Aorta (tissue), 5 donors: ENCODE results near the gene ZFP2. TPM values are rescaled to one million over a fixed set of nuclear protein-coding genes. Genes with fewer than 3 reads are reported as not detected.
"Not testable (repeated sequence)": the region's sequence is repeated elsewhere in the genome, so short reads cannot be mapped to it uniquely, and the experiment has no call there.

Experiments
- ATAC-seq: fragments of 200-7000 bp; cut with Tn5 transposase; one replicate; pipeline ENCODE4 v1.9.1; 2022; ENCODE audit warnings: moderate library complexity; ENCODE audit not compliant: low FRiP score
- DNase-seq, 2 donors: peaks; one replicate each; pipeline ENCODE4 v3.0.0-alpha.2; 2020
- H3K27ac ChIP-seq, 2 donors: one replicate each; pipeline ENCODE4 v1.5.1; 2013; ENCODE audit warnings: low read length in 2 of 2, mild to moderate bottlenecking in 2 of 2, moderate library complexity in 2 of 2, control low read depth in 1 of 2, inconsistent platforms in 1 of 2, low read depth in 1 of 2
- H3K27me3 ChIP-seq, 2 donors: one replicate each; pipeline ENCODE4 v1.6.1; 2013; ENCODE audit warnings: control low read depth in 1 of 2, low read length in 1 of 2, mild to moderate bottlenecking in 1 of 2, moderate library complexity in 1 of 2; ENCODE audit not compliant: insufficient read depth in 2 of 2, control insufficient read depth in 1 of 2
- H3K36me3 ChIP-seq, 2 donors: one replicate each; pipeline ENCODE4 v1.6.1; 2013; ENCODE audit warnings: control low read depth in 1 of 2, low read length in 1 of 2, mild to moderate bottlenecking in 1 of 2; ENCODE audit not compliant: insufficient read depth in 2 of 2, control insufficient read depth in 1 of 2
- H3K4me1 ChIP-seq, 2 donors: one replicate each; pipeline ENCODE4 v1.6.1; 2013; ENCODE audit warnings: low read length in 2 of 2, control low read depth in 1 of 2, mild to moderate bottlenecking in 1 of 2, moderate library complexity in 1 of 2; ENCODE audit not compliant: insufficient read depth in 2 of 2, control insufficient read depth in 1 of 2
- H3K4me3 ChIP-seq, 2 donors: one replicate each; pipeline ENCODE4 v1.5.1; 2013; ENCODE audit warnings: low read length in 2 of 2, control low read depth in 1 of 2, mild to moderate bottlenecking in 1 of 2
- H3K9me3 ChIP-seq: one replicate; pipeline ENCODE4 v1.6.1; 2013; ENCODE audit warnings: mild to moderate bottlenecking, low read length; ENCODE audit not compliant: control insufficient read depth
- WGBS, 2 donors: extraction: QIAGEN DNeasy Blood & Tissue Kit; methylation state at CpG; one replicate each; pipeline ENCODE4 v1.1.7; 2013; 5-methylcytosine and 5-hydroxymethylcytosine counted together
- intact Hi-C, 2 donors: fragments of 100-400 bp; cut with DNase I; formaldehyde crosslinking; loops; one replicate each; pipeline versions ENCODE4 v1.14.2 to v1.15.0; 2022
- polyA plus RNA-seq, 2 donors: library from polyadenylated mRNA; stranded (reverse); fragments of 200-250 nt; gene quantifications; one replicate each; pipeline ENCODE4 v1.2.3, GENCODE V29; 2013
- total RNA-seq, 2 donors: library from RNA; stranded (reverse); fragmentation: NEBNext Ultra II Directional; extraction: Animal tissue kit (Norgen Biotek cat#: 25700); gene quantifications; one replicate each; pipeline ENCODE4 v1.2.1, GENCODE V29; 2021
- donor health status: healthy with polysubstance abuse.
- donor health status: Bipolar disorder and iron deficiency.
- donor health status: DM: no; HTN: no; CAD: no.
- donor health status: DM: no; HTN: no; CAD: no.
- donor health status: DM: yes; HTN: yes; CAD: no.

Gene ZFP2
- total and polyA plus RNA-seq, 4 donors = 1.6 to 3.4 (median 2.1) TPM

DNA sequence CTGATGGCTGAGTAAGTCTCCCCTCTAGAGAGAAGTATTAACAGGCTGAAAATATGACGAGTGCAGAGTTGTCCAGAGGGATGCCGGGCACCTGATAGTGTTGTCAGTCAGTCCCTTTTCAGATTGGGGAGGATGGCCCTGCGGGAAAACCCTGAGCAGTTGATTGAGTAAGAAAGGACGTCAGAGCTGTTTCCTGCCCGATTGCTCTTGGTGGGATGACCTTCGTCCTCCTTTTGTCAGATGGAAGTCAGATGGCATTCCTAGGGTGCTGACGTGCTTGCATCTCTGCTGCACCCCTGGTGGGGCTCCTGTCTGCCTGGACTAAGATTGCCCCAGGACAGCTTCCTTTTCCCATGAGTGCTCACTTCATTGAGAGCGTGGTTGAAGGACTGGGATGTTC lies 26.1 kb upstream of the ZFP2 start:
- no peaks in the 10 kb centered on the region for H3K27me3 ChIP-seq
- peaks cover 13% of the 10 kb centered on the region for H3K9me3 ChIP-seq
- no peak overlapping the region for H3K27ac ChIP-seq
- H3K4me3 ChIP-seq = no peak overlapping the region
- 76 to 87% methylated on average over 8 of the region's 8 CpGs for WGBS, 2 donors
- ATAC-seq = no peak
- intact Hi-C loops = no loop called here
- H3K36me3 ChIP-seq = peaks cover 12 to 16% of the 10 kb centered on the region in 2 donors
- H3K4me1 ChIP-seq = no peaks in the 10 kb centered on the region
- no peak for DNase-seq

DNA sequence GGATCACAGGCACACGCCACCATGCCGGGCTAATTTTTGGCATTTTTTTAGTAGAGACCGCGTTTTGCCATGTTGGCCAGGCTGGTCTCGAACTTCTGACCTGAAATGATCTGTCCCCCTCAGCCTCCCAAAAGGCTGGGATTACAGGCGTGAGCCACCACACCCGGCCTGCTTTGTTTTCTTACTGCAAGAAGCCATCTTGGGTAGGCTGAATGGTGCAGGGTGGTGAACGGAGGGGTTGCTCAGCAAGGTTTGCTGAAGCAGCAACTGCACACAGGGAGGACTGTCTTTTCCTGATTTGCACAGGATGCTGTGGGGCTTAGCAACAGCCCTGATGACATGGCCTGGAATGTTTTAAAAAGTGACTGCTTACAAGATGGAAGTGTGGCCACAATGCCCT lies 25.3 kb upstream of the ZFP2 start:
- Histone ChIP-seq H3K27ac (no peak overlapping the region), H3K4me1 (no peaks in the 10 kb centered on the region), H3K9me3 (peaks cover 18% of the 10 kb centered on the region), H3K27me3 (no peaks in the 10 kb centered on the region), H3K4me3 (no peak overlapping the region), H3K36me3 (peaks cover 18% of the 10 kb centered on the region in 2 donors)
- WGBS, 2 donors = 91 to 96% methylated on average over 8 of the region's 8 CpGs
- no peak for ATAC-seq
- no peak for DNase-seq
- intact Hi-C loops = no loop called here

DNA sequence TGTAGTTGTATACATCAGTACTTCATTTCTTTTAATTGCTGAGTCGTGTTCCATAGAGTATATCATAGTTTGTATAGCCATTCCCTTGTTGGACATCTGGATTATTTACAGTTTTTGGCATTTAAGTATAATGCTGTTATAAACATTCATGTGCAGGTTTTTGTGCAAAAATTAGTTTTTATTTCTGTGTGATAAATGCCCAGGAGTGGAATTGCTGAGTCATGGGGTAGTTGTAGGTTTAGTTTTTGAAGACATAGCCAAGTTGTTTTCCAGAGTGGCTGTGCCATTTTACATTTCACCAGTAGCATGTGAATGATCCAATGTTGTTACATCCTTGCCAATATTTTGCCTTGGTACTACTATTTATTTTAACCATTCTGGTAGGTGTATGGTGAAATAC lies 23.4 kb upstream of the ZFP2 start:
- no peak overlapping the region for H3K4me3 ChIP-seq
- no peak for DNase-seq
- no peak for ATAC-seq
- WGBS, 2 donors = 95 to 100% methylated on average over 1 of the region's 1 CpG
- H3K4me1 ChIP-seq = no peaks in the 10 kb centered on the region
- peaks cover 28% of the 10 kb centered on the region for H3K9me3 ChIP-seq
- no peak overlapping the region for H3K27ac ChIP-seq
- no peaks in the 10 kb centered on the region for H3K27me3 ChIP-seq
- H3K36me3 ChIP-seq = peaks cover 22 to 23% of the 10 kb centered on the region in 2 donors
- intact Hi-C loops = no loop called here

DNA sequence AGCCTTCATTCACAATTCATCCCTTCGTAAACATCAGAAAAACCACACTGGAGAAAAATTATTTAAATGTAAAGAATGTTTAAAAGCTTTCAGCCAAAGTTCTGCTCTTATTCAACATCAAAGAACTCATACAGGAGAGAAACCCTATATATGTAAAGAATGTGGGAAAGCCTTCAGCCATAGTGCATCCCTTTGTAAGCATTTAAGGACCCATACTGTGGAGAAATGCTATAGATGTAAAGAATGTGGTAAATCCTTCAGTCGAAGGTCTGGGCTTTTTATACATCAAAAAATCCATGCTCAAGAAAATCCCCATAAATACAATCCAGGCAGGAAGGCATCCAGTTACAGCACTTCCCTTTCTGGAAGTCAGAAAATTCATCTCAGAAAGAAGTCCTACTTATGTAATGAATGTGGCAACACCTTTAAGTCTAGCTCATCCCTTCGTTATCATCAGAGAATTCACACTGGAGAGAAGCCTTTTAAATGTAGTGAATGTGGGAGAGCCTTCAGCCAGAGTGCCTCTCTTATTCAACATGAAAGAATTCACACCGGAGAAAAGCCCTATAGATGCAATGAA lies 12.5 kb upstream of the ZFP2 start:
- peaks cover 20% of the 10 kb centered on the region for H3K9me3 ChIP-seq
- peak overlapping the region in 1 of 2 donors; percentile 26 for H3K4me3 ChIP-seq
- intact Hi-C loops, H3K27ac ChIP-seq, DNase-seq, ATAC-seq, H3K27me3 ChIP-seq, H3K4me1 ChIP-seq: not testable (repeated sequence)
- peaks cover 9 to 11% of the 10 kb centered on the region in 2 donors for H3K36me3 ChIP-seq
- WGBS, 2 donors = 98% methylated on average over 4 of the region's 4 CpGs

DNA sequence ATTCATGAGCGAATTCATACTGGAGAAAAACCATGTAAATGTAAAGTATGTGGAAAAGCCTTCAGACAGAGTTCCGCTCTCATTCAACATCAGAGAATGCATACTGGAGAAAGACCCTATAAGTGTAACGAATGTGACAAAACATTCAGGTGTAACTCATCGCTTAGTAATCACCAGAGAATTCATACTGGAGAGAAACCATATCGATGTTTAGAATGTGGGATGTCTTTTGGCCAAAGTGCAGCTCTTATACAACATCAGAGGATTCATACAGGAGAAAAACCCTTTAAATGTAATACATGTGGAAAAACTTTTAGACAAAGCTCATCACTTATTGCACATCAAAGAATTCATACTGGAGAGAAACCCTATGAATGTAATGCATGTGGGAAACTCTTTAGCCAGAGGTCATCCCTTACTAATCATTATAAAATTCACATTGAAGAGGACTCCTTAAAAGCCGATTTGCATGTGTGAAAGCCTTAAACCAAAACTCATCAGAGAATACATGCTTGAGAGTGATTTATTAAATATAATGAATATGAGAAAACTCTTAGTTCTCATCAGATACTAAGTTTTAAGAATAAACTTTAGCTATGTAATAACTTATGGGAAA lies 11.8 kb upstream of the ZFP2 start:
- ATAC-seq = no peak
- H3K4me1 ChIP-seq = no peaks in the 10 kb centered on the region
- H3K27ac ChIP-seq = no peak overlapping the region
- no peak for DNase-seq
- H3K27me3 ChIP-seq = no peaks in the 10 kb centered on the region
- no peak overlapping the region for H3K4me3 ChIP-seq
- intact Hi-C loops = no loop called here
- H3K36me3 ChIP-seq = peaks cover 9 to 11% of the 10 kb centered on the region in 2 donors
- peaks cover 20% of the 10 kb centered on the region for H3K9me3 ChIP-seq
- 98 to 99% methylated on average over 6 of the region's 6 CpGs for WGBS, 2 donors

DNA sequence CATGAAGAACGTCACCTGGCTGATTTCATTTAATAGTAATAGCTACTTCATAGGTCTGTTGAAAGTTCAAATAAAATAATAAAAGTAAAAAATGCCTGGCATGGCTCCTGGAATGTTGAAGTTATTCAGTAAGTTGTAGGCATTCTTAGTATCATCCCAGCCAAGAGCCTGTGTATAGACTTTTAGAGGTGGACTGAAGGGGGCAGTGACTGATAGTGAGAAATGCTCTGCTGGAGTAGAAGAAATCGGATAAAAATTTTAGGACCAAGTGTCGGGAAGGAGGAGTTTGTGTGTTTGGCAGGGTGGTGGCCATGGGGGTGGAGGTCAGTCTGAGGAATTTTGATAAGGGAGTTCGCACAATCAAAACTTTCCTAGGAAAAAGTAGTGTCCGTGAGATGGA lies 3.6 kb downstream of the ZFP2 start:
- Histone ChIP-seq H3K4me1 (peaks cover 0 to 1% of the 10 kb centered on the region in 2 donors), H3K36me3 (peaks cover 0 to 5% of the 10 kb centered on the region in 2 donors), H3K4me3 (no peak overlapping the region), H3K27ac (no peak overlapping the region), H3K27me3 (no peaks in the 10 kb centered on the region), H3K9me3 (peaks cover 8% of the 10 kb centered on the region)
- DNase-seq (no peak), ATAC-seq (no peak)
- 63 to 75% methylated on average over 5 of the region's 5 CpGs for WGBS, 2 donors
- intact Hi-C loops = no loop called here

DNA sequence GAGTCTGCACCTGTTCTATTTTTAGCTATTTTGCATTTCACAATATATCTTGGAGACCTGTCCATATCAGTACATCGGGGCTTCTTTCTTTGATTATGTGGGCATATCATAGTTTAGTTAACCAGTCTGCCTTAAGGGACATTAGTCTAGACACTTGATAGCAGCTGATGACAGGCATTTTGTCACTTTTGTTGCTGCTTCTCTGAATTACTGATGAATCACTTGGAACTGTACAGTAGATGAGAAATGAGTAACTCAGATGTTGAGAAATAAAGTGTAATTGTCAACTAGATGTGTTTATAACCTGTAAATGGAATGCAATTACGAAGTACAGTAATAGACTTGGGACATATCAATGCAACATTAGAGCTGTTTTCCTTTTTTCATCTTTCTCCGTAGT lies 7.1 kb downstream of the ZFP2 start:
- WGBS, 2 donors = 62 to 95% methylated on average over 3 of the region's 3 CpGs
- Histone ChIP-seq H3K4me3 (no peak overlapping the region), H3K27me3 (no peaks in the 10 kb centered on the region), H3K9me3 (peaks cover 8% of the 10 kb centered on the region), H3K4me1 (peaks cover 0 to 1% of the 10 kb centered on the region in 2 donors), H3K27ac (no peak overlapping the region), H3K36me3 (peaks cover 3 to 5% of the 10 kb centered on the region in 2 donors)
- no peak for DNase-seq
- no peak for ATAC-seq
- intact Hi-C loops = no loop called here

DNA sequence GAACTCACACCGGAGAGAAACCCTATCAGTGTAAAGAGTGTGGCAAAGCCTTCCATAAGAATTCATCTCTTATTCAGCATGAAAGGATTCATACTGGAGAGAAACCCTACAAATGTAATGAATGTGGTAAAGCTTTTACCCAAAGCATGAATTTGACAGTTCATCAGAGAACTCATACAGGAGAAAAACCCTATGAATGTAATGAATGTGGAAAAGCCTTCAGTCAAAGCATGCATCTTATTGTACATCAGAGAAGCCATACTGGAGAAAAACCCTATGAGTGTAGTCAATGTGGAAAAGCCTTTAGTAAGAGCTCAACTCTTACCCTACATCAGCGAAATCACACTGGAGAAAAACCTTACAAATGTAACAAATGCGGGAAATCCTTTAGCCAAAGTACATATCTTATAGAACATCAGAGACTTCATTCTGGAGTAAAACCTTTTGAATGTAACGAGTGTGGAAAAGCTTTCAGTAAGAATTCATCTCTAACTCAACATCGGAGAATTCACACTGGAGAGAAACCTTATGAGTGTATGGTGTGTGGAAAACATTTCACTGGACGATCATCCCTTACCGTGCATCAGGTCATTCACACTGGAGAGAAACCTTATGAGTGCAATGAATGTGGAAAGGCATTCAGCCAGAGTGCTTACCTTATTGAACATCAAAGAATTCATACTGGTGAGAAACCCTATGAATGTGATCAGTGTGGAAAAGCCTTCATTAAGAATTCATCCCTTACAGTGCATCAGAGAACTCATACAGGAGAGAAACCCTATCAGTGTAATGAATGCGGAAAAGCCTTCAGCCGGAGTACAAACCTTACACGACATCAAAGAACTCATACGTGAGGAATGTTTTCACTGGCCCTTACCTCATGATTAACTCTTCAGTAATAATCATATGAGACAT lies 36.4 kb downstream of the ZFP2 start:
- WGBS, 2 donors = 93 to 96% methylated on average over 11 of the region's 11 CpGs
- Histone ChIP-seq H3K4me1 (no peaks in the 10 kb centered on the region), H3K27me3 (no peaks in the 10 kb centered on the region), H3K36me3 (peaks cover 13 to 15% of the 10 kb centered on the region in 2 donors), H3K9me3 (peaks cover 46% of the 10 kb centered on the region), H3K27ac (no peak overlapping the region), H3K4me3 (no peak overlapping the region)
- ATAC-seq (no peak), DNase-seq (no peak)
- intact Hi-C loops = no loop called here
